Skeletal muscle cell (primary cell): ENCODE data around the gene MEGF6.

Source experiments
- DNase-seq: peaks from one replicate; pipeline ENCODE4 v3.0.0-alpha.2; 2010; ENCODE audit warnings: low read depth
- H3K4me3 ChIP-seq: 2 replicates; pipeline ENCODE4 v1.5.1; 2011; ENCODE audit warnings: low read depth, mild to moderate bottlenecking, control low read depth, low read length, moderate library complexity

The MEGF6 gene

GRCh38 chr1:3516911-3517675, 94.2 kb downstream of the MEGF6 start:
- H3K4me3 ChIP-seq, result no peak overlapping the region
- DNase-seq, result no peak

DNA sequence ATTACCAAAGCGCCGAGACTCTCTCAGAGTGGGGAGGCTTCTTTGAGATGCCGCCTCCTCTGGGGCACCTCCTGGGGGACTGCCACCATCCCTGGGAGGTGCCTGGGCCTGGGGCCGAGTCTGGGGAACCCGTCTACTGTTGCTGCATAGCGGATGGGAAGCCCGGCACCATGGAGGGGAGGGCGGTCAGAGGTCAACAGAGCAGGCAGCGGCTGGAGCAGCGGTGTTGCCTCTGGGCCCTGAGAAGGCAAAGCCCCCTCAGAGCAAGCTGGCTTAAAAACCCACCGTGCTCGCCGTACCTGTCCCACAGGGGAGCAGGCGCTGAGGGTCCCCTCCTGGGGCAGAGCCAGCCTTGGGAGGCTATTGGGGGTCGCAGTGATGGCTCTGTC, 94.8 kb downstream of the MEGF6 start:
- DNase-seq, result no peak
- H3K4me3 ChIP-seq, result no peak overlapping the region

DNA sequence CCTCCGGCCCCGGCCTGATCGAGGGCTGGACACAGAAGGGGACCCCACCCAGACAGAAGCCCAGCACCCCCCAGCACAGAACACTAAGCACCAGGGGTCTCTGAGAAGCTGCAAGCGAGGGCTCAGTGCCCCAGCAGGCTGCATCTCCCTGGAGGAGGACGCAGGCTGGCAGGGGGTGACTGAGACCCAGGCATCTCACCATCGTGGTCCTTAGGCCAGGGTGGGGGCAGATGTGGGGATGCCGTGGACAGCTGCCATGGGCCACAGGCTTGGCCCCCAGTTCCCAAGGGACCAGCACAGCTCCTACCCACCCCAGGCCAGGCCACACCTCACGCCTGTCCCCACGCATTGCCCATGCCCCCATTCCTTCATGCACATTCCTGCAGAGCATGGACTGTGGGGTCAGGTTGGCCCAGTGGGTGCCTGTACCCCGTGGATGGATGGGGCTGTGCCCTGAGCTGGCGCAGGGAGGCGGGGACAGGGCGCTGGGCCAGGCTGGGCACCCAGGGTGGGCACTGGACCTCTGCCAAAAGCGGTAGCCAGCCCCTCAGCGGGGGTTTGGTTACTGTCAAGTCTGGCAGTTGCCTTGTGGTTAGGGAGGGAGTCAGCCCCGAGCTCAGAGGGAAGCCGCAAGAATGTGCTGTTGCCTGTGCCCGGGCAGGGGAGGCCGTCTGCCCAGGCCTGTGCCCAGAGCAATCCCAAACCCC, 95.4 kb downstream of the MEGF6 start:
- no peak overlapping the region for H3K4me3 ChIP-seq
- DNase-seq, result no peak

DNA sequence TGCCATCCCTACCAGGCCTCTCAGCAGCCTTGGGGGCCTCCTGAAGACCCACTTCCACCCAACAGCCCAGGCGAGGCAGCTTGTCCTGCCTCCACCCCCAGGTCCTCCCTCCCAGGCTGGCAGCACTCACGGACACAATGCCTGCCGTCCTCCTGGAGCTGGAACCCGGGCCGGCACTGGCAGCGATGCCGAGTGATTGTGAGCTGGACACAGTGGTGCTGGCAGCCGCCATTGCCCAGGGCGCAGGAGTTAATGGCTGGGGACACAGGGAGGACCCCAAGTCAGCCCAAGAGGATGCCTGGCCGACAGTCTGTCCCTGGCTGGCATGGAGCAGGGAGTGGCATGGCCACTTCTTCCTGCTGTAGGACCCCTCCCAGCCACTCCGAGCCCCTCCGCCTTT, 96.0 kb downstream of the MEGF6 start:
- H3K4me3 ChIP-seq, result no peak overlapping the region
- DNase-seq, result no peak

DNA sequence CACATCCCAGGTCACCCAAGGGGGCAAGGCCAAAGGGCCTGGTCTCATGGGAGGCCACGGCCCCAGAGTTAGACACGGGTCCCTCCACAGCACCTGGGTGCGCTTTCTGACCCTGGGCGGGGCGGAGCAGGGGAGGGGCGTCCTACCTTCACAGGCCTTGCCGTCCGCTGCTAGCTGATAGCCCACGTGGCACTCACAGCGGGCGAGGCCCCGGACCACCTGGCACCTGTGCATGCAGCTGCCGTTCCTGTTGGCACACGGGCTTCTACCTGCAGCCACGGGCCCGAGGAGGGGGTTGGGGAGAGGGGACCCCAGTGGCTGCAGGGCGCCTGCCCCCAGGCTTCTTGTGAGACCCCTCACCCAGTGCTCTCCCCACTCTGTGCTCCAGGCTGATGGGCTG, 96.9 kb downstream of the MEGF6 start:
- no peak overlapping the region for H3K4me3 ChIP-seq

DNA sequence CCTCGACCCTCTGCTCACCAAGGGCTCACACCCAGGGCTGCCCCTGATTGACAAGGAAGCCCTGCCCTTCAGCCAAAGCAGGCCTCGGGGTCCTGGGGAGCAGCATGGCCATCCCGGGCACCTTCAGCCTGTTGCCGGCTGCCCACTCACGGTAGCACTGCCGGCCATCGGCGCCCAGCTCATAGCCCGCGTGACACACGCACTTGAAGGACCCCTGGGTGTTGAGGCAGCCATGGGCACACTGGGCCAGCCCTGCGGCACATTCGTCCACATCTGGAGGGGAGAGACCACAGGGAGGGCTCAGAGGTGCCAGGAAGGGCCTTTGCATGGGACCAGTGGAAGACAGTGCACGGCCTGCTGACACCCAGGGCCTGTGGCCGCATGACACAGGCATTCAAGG, 99.5 kb downstream of the MEGF6 start:
- no peak overlapping the region for H3K4me3 ChIP-seq
- DNase-seq, result no peak

More for the DNA sequence above, 96.9 kb downstream of the MEGF6 start:
- DNase-seq, result no peak

GRCh38 chr1:3511306-3511705, 100.0 kb downstream of the MEGF6 start:
- no peak overlapping the region for H3K4me3 ChIP-seq
- DNase-seq, result no peak

GRCh38 chr1:3510956-3511250, 100.4 kb downstream of the MEGF6 start:
- no peak overlapping the region for H3K4me3 ChIP-seq
- DNase-seq, result no peak

DNA sequence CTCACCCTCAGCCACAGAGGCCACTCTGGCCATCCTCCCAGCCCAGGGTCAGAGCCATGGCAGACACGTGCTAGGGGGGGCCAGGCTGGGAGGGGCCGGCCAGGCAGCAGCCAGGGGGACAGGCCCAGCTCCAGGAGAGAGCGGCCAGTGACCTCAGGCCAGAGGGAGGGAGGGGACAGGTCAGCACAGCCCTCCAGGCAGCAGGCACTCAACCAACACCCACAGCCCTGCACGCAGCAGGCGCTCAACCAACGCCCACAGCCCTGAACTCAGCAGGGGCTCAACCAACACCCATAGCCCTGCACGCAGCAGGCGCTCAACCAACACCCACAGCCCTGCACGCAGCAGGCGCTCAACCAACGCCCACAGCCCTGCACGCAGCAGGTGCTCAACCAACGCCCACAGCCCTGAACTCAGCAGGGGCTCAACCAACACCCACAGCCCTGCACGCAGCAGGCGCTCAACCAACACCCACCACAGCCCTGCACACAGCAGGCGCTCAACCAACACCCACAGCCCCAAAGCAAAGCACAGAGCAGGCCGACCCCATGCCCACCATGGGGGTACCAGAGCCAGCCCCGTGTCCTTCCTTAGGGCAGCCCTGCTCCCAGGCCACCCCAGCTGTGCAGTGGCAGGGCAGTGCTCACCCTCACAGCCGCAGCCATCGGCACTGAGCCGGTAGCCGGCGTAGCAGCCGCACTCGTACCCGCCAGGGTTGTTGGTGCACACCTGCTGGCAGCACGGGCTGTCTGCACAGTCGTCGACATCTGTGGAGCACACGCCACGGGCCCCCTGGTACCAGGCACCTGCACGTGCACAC, 101.0 kb downstream of the MEGF6 start:
- H3K4me3 ChIP-seq, result no peak overlapping the region
- no peak for DNase-seq

DNA sequence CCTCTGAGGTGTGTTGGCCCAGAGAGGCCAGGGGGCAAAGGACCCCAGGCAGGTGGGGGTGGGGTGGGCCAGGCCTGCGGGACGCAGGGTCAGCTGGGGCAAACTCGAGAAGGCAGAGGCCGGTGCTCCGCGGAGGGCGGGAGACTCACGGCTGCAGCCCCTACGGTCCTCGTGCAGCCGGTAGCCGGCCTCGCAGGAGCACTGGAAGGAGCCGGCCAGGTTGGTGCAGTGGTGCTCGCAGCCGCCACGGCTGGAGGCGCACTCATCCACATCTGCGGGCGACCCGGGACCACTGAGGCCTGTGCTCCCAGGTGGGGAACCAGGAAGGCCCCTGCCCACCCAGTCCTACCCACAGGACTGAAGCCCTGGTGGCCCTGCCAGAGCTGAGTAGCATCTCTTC, 101.6 kb downstream of the MEGF6 start:
- DNase-seq, result no peak
- H3K4me3 ChIP-seq, result no peak overlapping the region

DNA sequence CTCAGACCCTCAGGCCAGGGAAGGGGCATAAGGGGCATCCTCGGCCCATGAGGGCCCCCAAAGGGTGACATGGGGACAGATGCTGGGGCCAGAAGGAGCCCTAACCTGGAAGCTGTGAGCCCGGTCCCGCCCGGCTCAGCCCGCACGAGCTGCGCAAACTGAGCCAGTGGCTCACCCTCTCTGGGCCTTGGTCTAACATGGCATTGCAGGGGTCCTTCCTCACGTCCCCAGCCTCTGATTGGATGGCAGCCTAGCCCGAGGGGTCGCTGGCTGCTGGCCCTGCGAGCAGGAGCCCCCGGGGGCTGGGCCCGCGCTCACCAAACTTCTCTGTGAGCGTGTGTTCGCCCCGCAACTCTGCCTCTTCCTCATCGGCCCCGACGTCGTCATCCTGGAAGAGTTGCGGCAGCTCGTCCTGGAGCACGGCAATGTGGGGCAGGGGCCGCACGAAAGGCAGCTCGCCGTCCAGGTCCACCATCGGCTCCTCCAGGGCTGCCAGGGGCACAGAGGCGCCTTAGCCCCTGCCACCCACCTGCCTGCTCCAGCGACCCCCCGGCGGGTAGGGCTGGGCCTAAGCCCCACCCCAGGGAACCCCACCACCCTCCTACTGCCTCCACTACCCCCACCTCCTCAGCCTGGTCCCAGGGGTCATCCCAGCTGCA, 102.4 kb downstream of the MEGF6 start:
- no peak overlapping the region for H3K4me3 ChIP-seq
- no peak for DNase-seq

GRCh38 chr1:3507636-3508275, 103.6 kb downstream of the MEGF6 start:
- no peak overlapping the region for H3K4me3 ChIP-seq
- DNase-seq, result no peak

DNA sequence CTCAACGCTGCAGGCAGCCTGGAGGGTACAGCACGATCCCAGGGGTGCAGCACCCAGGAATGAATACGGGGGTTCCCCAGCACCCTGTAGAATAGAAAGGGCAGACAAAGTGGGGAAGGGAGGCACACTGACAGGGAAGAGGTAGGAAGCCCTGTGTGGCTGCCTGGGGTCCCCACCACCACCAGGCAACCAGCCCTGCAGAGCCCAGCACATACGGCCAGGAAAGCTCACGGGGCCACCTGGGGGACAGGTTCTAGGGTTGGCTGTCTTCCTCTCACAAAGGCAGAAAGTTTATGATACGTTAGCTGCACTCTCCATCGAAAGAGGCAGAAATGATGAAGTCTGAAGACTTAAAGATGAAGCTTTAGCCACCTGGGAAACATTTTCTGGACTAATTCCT, 104.4 kb downstream of the MEGF6 start:
- H3K4me3 ChIP-seq, result no peak overlapping the region
- DNase-seq, result no peak

- no peak overlapping the region for H3K4me3 ChIP-seq
- DNase-seq, result no peak
These were observed 105.3 kb downstream of the MEGF6 start for GRCh38 chr1:3506041-3506440.

DNA sequence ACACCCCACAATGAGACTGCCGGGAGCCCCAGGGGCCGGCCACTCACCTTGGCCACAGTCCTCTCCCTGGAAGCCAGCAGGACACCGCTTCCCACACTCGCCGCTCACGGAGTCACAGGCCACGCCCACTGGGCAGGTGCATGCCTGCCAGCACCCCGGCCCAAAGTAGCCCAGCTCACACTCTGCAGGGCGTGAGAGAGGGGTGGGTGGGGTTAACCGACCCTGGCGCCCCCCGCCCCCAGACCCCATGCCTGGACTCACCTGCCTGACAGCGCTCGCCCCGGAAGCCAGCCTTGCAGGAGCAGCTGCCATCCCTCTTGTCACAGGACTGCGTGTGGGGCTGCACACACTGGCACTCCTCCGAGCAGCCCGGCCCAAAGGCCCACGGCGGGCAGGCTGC, 106.1 kb downstream of the MEGF6 start:
- DNase-seq, result no peak
- no peak overlapping the region for H3K4me3 ChIP-seq

DNA sequence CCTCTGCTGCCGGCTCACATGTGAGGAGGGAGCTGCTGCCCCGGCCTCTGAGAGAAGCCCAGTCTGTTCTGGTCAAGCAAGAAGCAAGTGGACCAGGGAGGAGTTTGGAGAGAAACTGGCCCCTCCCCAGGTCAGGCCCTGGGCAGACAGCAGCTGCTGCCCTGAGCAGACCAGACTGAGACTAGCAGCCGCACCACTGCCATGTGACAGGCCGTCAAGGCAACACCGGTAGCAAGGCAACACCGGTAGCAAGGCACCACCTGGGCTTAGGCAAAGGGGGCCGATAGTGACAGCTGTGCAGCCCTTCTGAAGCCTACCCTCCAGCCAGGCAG, 106.5 kb downstream of the MEGF6 start:
- H3K4me3 ChIP-seq, result no peak overlapping the region
- DNase-seq, result no peak

DNA sequence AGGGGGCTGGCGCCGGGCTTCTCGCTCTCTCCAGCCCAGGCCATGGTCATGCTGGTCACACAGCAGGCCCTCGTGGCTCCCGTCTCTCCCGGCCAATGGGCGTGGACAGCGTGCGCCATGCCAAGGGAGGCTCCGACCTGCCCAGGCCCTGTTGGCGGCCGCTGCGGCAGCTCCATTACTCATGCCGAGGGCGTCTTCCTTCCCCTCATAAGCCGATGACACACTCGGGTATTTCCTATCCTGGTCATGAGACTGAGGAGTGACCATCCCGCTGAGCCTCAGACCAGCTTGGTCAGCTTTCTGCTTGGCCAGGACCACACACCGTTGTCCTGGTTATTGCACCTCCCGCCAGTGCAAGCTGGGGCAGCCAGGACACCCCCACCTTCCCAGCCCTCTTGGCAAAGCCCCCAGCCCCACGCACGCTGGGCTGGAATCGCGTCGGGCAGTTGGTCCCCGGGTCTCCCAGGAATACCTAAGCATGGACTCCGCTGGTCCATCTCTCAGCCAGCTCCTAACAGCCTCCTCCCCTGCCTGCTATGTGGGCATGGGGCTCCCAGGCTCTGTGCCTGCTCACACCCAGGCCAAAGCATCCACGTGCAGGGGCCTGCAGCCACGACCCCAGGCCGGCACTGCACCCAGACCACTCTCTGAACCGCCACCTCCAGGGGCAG, 107.0 kb downstream of the MEGF6 start:
- no peak for DNase-seq
- no peak overlapping the region for H3K4me3 ChIP-seq

- no peak for DNase-seq
These were observed 107.8 kb downstream of the MEGF6 start for GRCh38 chr1:3503525-3503886.

More at GRCh38 chr1:3503525-3503886, 107.8 kb downstream of the MEGF6 start:
- no peak overlapping the region for H3K4me3 ChIP-seq
